Measurements from ENCODE around the gene COX4I2. TPM values are rescaled to one million over a fixed set of nuclear protein-coding genes. Genes with fewer than 3 reads are reported as not detected.

The COX4I2 gene
- total RNA-seq, 1 donor from 2014 or later = not detected

- Histone ChIP-seq H3K36me3 (ENCODE audit: control insufficient read depth, insufficient read depth, low read length) (no peaks in the 10 kb centered on the region), H3K27me3 (ENCODE audit: control insufficient read depth, insufficient read depth, low read length) (peaks cover 6% of the 10 kb centered on the region), H3K4me3 (ENCODE audit: low read depth, low read length) (no peak overlapping the region)
- no peak for FAIRE-seq
- DNase-seq (ENCODE audit: low read depth) = no peak
- TF ChIP-seq, protein P1, sequence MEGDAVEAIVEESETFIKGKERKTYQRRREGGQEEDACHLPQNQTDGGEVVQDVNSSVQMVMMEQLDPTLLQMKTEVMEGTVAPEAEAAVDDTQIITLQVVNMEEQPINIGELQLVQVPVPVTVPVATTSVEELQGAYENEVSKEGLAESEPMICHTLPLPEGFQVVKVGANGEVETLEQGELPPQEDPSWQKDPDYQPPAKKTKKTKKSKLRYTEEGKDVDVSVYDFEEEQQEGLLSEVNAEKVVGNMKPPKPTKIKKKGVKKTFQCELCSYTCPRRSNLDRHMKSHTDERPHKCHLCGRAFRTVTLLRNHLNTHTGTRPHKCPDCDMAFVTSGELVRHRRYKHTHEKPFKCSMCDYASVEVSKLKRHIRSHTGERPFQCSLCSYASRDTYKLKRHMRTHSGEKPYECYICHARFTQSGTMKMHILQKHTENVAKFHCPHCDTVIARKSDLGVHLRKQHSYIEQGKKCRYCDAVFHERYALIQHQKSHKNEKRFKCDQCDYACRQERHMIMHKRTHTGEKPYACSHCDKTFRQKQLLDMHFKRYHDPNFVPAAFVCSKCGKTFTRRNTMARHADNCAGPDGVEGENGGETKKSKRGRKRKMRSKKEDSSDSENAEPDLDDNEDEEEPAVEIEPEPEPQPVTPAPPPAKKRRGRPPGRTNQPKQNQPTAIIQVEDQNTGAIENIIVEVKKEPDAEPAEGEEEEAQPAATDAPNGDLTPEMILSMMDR (IDR thresholded peaks at IDR 0.05; ENCODE audit: insufficient read depth, low read length, severe bottlenecking) = no peak
Measured at GRCh38 chr20:31638317-31638716, 605 bp downstream of the COX4I2 start.

DNA sequence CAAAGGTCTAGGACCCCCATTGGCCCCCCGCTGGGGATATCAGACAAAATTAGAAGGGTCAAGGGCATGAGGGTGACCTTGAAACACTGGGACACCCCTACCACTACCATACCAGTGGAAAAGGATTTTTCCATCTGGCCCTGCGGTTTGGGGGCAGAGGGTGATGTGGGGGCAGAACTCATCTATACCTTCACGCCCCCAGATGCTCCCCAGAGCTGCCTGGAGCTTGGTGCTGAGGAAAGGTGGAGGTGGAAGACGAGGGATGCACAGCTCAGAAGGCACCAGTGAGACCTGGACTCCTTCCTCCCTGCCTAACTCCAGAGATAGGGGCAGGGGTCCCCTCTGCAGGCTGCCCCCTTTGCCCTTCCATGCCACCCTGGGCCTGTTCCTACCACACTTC lies 1.1 kb downstream of the COX4I2 start:
- no peak overlapping the region for H3K4me3 ChIP-seq (ENCODE audit: low read depth, low read length)
- no peak for FAIRE-seq
- TF ChIP-seq, protein P1 (IDR thresholded peaks at IDR 0.05; ENCODE audit: insufficient read depth, low read length, severe bottlenecking) = no peak

GRCh38 chr20:31640259-31640658 lies 2.5 kb downstream of the COX4I2 start:
- H3K27me3 ChIP-seq (ENCODE audit: control insufficient read depth, insufficient read depth, low read length) = peaks cover 6% of the 10 kb centered on the region
- TF ChIP-seq, protein P1 (IDR thresholded peaks at IDR 0.05; ENCODE audit: insufficient read depth, low read length, severe bottlenecking) = no peak
- H3K36me3 ChIP-seq (ENCODE audit: control insufficient read depth, insufficient read depth, low read length) = no peaks in the 10 kb centered on the region
- FAIRE-seq (no peak), DNase-seq (ENCODE audit: low read depth) (no peak)
- H3K4me3 ChIP-seq (ENCODE audit: low read depth, low read length) = no peak overlapping the region

More for the DNA sequence above, 1.1 kb downstream of the COX4I2 start:
- no peak for DNase-seq (ENCODE audit: low read depth)
- H3K36me3 ChIP-seq (ENCODE audit: control insufficient read depth, insufficient read depth, low read length) = no peaks in the 10 kb centered on the region
- H3K27me3 ChIP-seq (ENCODE audit: control insufficient read depth, insufficient read depth, low read length) = peaks cover 6% of the 10 kb centered on the region

- no peak for FAIRE-seq
- Histone ChIP-seq H3K36me3 (ENCODE audit: control insufficient read depth, insufficient read depth, low read length) (no peaks in the 10 kb centered on the region), H3K27me3 (ENCODE audit: control insufficient read depth, insufficient read depth, low read length) (peaks cover 6% of the 10 kb centered on the region), H3K4me3 (ENCODE audit: low read depth, low read length) (no peak overlapping the region)
- no peak for DNase-seq (ENCODE audit: low read depth)
- TF ChIP-seq, protein P1 (IDR thresholded peaks at IDR 0.05; ENCODE audit: insufficient read depth, low read length, severe bottlenecking) = no peak
Measured at GRCh38 chr20:31641391-31641790, 3.7 kb downstream of the COX4I2 start.

DNA sequence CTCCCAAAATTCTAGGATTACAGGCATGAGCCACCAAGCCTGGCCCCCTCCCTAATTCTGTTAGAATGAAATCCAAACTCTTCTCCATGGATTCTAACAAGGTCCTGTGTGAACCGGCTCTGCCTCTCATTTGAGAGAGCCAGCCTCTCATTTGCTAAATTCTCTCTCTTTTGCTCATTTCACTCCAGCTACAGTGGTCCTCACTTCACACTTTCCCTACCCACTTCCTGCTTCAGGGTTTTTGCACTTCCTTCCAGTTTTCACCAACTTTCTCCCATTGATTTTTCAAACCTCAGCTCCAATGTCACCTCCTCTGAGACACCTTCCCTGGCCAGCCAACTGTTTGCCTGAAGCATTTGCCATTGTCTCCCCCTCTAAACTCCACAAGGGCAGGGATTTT lies 5.1 kb downstream of the COX4I2 start:
- no peak for DNase-seq (ENCODE audit: low read depth)

GRCh38 chr20:31643522-31643921 lies 5.8 kb downstream of the COX4I2 start:
- no peak for DNase-seq (ENCODE audit: low read depth)
- TF ChIP-seq, protein P1 (IDR thresholded peaks at IDR 0.05; ENCODE audit: insufficient read depth, low read length, severe bottlenecking) = no peak
- H3K27me3 ChIP-seq (ENCODE audit: control insufficient read depth, insufficient read depth, low read length) = peaks cover 3% of the 10 kb centered on the region
- no peak overlapping the region for H3K4me3 ChIP-seq (ENCODE audit: low read depth, low read length)
- no peaks in the 10 kb centered on the region for H3K36me3 ChIP-seq (ENCODE audit: control insufficient read depth, insufficient read depth, low read length)
- no peak for FAIRE-seq

More for the DNA sequence above, 5.1 kb downstream of the COX4I2 start:
- TF ChIP-seq, protein P1 (IDR thresholded peaks at IDR 0.05; ENCODE audit: insufficient read depth, low read length, severe bottlenecking) = no peak
- peaks cover 5% of the 10 kb centered on the region for H3K27me3 ChIP-seq (ENCODE audit: control insufficient read depth, insufficient read depth, low read length)
- H3K4me3 ChIP-seq (ENCODE audit: low read depth, low read length) = no peak overlapping the region
- no peak for FAIRE-seq
- no peaks in the 10 kb centered on the region for H3K36me3 ChIP-seq (ENCODE audit: control insufficient read depth, insufficient read depth, low read length)
